NCI-H2081 (cell line): ENCODE measurements around the gene MATN1.

Experiments
- DNase-seq, 2 experiments: peaks; one replicate each; lab custom pipeline; 2025; lab: John Stamatoyannopoulos, UW

MATN1 gene

DNA sequence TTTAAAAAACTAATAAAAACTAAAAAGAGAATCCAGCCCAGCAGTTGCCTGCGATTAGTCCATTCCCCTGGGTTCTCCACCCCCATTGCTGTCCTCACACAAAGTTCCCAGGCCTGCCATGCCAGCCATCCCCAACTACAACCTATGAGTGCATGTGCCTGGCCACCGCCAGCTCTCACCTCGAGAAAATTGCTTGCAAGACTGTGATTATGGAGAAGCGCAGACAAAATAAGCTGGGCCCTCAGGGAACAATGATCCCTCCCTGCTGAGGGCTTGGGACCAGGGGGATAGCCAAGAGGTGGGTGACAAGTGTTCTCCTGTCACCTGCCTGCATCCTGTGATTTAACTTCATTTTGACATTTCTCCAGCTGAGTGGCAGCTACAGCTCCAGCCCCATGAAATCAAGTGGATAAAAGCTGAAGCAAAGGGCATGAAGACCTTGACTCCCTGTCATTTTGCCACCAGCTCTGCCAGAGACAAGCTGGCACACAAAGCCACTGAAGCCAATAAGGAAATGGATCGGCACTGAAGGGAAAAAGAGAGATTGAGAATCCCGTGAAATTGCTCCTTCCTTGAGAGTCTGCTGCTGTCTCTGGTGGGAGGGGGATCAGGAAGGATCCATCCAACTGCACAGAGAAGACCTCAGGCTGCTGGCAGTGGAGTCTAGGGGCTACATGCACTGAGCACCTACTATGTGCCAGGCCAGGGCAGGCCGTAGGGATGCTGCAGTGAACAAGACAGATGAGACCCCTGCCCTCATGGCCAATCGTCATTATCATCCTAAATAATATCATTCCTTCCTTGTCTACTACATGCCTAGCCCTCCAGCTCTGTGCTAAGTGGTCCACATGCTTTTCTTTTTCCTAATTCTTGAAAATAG is 40.7 kb downstream of the MATN1 start:
- DNase-seq = no peak

GRCh38 chr1:30681782-30682181 is 41.6 kb downstream of the MATN1 start:
- DNase-seq = no peak

DNA sequence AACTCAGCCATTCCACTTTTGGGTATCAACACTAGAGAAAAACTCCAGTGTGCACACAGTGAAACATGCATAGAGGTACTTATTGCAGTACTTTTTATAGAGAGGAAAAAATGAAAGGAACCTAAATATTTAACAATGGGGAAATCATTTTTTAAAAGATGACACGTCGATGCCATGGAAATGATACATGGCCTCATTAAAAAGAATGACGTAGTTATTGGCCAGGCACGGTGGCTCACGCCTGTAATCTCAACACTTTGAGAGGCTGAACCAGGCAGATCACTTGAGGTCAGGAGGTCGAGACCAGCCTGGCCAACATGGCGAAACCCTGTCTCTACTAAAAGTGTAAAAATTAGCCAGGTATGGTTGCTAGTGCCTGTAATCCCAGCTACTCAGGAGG is 42.5 kb downstream of the MATN1 start:
- no peak for DNase-seq

DNA sequence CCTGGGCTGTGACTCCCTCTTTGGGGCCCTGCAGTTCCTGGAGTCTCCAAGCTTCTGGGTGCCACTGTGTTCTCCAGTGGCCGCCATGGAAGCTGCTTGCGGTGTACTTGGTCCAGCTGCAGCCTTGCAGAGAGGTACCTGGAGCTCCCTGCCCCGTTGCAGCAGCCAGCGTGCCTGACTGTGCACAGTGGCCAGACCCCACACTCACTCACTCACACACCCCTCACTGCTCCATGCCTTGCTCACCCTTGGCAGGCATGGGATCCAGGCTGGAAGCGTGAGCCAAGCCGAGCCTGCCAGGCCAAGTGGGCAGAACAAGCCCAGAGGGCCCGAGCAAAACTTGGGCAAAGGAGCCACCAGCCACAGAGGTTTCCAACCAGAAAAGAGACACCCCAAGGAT is 43.0 kb downstream of the MATN1 start:
- no peak for DNase-seq

DNA sequence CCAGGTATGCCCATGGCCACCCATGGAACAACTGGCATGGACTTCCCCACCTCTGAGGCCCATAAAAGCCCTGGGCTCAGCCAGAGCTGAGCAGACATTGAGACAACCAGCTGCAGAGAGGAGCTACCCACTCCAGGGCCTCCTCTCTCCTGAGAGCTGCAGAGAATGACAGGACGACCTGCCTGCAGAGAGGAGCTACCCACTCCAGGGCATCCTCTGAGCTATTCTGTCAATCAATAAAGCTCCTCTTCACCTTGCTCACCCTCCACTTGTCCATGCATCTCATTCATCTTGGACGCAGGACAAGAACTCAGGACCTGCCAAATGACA is 43.4 kb downstream of the MATN1 start:
- no peak for DNase-seq

- no peak for DNase-seq
Observed at GRCh38 chr1:30679201-30679975, 44.0 kb downstream of the MATN1 start.

- no peak for DNase-seq
Observed at GRCh38 chr1:30678209-30678608, 45.2 kb downstream of the MATN1 start.

- DNase-seq = no peak
Observed at GRCh38 chr1:30677471-30677870, 45.9 kb downstream of the MATN1 start.

- DNase-seq = no peak
Observed at GRCh38 chr1:30675761-30676160, 47.6 kb downstream of the MATN1 start.

DNA sequence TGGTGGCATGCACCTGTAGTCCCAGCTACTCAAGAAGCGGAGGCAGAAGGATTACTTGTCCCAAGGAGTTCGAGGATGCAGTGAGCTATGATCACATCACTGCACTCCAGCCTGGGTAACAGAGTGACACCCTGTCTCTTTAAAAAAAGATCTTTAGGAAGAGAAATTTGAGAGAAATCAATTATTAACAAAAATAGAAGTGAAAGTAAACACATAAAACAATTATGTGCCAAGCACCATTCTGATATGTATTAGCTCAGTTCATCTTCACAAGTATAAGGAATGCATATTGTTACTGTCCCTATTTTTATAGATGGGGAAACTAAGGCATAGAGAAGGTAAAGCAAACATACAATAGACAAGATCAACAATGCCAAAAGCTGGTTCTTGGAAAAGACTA is 48.1 kb downstream of the MATN1 start:
- DNase-seq = no peak

GRCh38 chr1:30673395-30673794 is 50.0 kb downstream of the MATN1 start:
- DNase-seq = no peak

DNA sequence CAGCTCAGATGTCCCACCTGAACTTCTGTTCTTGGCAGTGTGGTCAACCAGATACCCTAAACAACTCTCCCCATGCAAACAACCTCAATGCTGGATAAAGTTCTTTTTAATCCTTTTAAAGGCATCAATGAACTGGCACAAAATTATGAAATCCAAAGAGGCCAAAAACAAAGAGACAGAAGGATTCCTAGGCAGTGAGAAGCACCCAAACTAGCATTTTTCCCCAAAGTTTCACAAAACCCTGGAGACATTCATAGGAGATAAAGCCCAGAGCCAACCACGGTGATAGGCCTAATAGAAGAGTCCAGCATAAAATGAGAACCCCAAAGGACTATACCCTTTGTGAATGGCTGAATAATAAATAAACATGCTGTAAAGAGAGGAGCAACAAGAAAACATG is 50.7 kb downstream of the MATN1 start:
- DNase-seq = no peak

- no peak for DNase-seq
Observed at GRCh38 chr1:30670240-30671060, 52.9 kb downstream of the MATN1 start.

DNA sequence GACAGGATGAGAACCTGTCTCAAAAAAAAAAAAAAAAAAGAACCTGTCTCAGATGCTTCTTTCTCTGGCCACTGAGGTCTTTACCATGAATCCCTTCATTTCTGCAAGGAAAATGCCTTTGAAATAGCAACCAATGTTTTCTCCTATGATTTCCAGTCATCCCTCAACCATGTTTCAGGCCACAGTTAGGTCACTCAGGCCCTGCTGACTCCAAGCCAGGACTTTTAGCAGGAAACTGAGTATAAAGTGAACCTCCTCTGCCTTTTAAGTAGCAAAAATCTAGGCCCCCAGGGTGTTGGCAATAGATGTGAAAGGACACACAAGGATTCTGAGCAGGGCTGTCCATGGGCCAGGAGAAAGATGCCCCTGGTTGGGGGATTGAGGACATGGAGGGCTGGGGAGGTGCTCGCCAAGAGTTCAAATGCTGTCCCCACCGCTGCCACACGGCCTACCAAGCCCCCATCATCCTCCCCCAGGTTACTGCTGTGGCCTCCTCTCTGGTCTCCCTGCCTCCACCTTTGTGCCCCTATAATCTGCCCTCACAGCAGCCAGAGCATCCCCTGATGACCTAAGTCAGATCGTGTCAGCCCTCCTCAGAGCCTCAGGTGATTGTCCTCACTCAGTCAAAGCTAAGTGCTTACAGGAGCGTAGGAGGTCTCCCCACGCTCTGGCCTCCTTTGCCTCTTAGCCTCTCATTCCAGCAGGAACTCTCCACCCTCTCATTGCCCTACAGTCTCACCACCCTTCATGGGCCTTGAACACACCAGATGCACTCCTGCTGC is 54.6 kb downstream of the MATN1 start:
- DNase-seq = no peak

DNA sequence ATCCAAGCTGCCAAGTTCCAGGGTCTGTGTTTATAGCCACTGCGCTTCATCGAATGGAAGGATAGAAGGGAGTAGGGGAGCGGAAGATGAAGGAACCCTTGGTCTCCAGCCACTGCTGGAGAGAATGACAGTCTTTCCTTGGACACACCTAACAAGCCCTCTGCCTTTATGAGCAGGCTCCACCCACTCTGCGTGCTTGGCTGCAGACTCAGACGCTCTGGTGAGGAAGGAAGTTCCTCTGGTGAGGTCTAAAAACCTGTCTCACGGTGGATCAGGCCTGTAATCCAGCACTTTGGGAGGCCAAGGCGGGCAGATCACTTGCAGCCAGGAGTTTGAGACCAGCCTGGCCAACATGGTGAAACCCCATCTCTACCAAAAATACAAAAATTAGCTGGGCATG is 55.4 kb downstream of the MATN1 start:
- DNase-seq = no peak

GRCh38 chr1:30666756-30667273 is 56.6 kb downstream of the MATN1 start:
- no peak for DNase-seq

DNA sequence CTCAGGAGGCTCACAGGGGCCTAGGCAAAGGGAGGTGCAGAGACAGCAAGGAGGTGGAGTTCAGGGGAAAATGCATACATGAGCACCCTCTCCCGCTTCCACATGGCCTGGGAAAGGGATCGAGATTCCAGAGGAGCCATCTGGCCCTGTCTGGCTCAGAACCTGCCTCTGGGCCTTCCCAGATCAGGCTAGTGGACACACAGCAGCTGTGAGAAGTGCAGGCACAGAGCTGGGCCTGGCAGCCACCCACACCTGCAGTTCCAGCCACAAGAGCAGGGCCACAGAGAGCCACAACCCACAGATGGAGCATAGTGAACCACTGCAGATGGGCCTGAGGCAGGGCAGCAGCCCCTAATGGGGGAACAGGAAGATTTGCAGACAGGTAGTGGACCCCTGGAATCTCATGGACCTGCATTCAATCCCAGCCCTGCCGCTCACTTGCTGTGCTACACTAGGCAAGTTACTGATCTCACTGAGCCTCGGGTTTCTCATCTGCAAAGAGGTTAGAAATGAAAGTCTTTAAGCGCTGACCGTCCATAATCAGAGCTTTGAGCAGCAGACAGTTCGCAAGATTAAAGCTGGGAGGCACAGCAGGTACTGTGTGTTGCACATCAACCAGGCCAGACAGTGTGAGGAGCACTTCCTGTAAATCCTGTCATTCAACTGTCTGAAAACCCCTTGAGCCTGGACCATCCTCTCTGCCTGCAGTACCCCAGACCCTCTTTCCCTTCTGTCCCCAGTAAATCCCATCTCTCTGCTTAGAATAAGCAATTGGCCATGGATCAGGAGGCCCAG is 58.0 kb downstream of the MATN1 start:
- no peak for DNase-seq

- DNase-seq = peak in 1 of 2 experiments; percentile 30
Observed at GRCh38 chr1:30664103-30664755, 59.2 kb downstream of the MATN1 start.

DNA sequence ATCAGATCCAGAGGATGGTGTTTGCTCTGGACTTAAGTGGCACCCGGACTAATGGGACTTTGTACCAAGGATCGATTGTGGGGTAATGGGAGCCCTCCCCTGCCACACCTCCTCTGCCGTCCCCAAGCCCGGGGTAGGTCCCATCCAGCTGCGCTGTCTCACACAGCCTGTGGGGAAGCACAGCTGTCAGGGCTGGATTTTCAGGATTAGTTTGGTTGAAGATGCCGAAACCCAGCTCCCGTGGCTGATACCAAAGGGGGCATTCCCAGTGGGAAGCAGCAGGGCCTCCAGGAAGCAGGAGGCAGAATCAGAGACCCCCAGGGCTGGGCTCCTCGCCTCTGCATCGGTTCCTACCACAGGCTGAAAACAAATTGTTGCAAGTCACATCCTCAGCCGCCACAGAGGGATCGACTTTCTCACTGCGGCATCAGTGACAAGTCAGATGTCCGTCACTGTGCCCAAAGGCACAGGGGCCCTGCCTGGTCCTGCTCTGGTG is 59.7 kb downstream of the MATN1 start:
- DNase-seq = no peak

DNA sequence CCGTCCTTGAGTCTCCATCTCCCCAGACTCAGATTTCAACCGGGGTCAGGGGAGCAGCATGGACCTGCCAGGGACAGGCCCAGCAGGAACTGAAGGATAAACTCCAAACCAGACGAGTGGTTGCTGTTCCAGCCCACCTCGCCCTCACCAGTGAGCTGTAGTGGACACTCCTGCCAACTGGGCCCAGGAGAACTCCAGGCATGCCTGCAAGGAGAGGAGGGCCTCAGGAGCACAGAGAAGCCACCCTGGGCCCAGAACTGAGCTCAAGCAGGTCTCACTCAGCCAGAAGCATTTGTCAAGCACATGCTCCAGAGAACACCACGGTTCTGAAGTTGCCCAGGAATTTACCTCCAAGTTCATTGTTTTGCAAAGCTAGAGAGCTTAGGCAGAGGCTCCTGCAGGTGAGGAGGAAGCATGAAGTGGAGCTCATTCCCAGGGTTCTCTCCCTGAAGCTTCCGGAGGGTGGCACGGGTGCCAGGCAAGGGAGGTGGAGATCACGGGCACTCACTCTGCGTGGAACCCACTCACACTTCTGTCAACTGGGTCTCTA is 61.0 kb downstream of the MATN1 start:
- DNase-seq = no peak
